Calu3 (cell line): ENCODE measurements around the gene CFAP77. TPM values are rescaled to one million over a fixed set of nuclear protein-coding genes. Genes with fewer than 3 reads are reported as not detected.

ENCODE experiments used
- BruUV-seq: library from RNA; stranded (reverse); fragments of 400-500 nt; replicated peaks from 2 replicates; lab custom pipeline; 2021; lab: Mats Ljungman, UMichigan
- CTCF ChIA-PET: fragments of 300-600 bp; sonication (Branson Sonifier 250); formaldehyde crosslinking; loops from one replicate; lab custom pipeline; 2022; ENCODE audit warnings: antibody characterized with exemption; lab: Charles Lee
- DNase-seq: peaks from one replicate; pipeline ENCODE4 v3.0.0; 2022
- H3K27ac Mint-ChIP-seq: one replicate; pipeline ENCODE4 v1.8.0; 2022; ENCODE audit warnings: mixed read lengths; ENCODE audit not compliant: unreplicated experiment
- H3K27me3 Mint-ChIP-seq: one replicate; pipeline ENCODE4 v1.8.0; 2022; ENCODE audit warnings: mixed read lengths; ENCODE audit not compliant: unreplicated experiment
- H3K36me3 Mint-ChIP-seq: one replicate; pipeline ENCODE4 v1.8.0; 2022; ENCODE audit warnings: mild to moderate bottlenecking, moderate library complexity, mixed read lengths; ENCODE audit not compliant: insufficient read depth, unreplicated experiment
- H3K4me1 Mint-ChIP-seq: one replicate; pipeline ENCODE4 v1.8.0; 2022; ENCODE audit warnings: mild to moderate bottlenecking, low read depth, mixed read lengths; ENCODE audit not compliant: unreplicated experiment
- H3K4me3 Mint-ChIP-seq: one replicate; pipeline ENCODE4 v1.8.0; 2022; ENCODE audit warnings: mild to moderate bottlenecking, low read depth, moderate library complexity, mixed read lengths; ENCODE audit not compliant: unreplicated experiment
- H3K9me3 Mint-ChIP-seq: one replicate; pipeline ENCODE4 v1.8.0; 2022; ENCODE audit warnings: low read depth, mixed read lengths; ENCODE audit not compliant: unreplicated experiment
- CTCF ChIP-seq: fragments of 200-600 bp; IDR thresholded peaks from one replicate; pipeline ENCODE4 v1.8.0; 2022; ENCODE audit warnings: antibody characterized with exemption; ENCODE audit not compliant: unreplicated experiment
- intact Hi-C: fragments of 100-400 bp; cut with micrococcal nuclease; formaldehyde crosslinking; loops from one replicate; pipeline ENCODE4 v1.10.0; 2022; ENCODE audit not compliant: unreplicated experiment
- total RNA-seq: library from RNA; stranded (reverse); gene quantifications from 2 replicates; pipeline ENCODE4 v1.2.3, GENCODE V29; 2022

CFAP77 gene
- total RNA-seq, 1 experiment from 2014 or later, result not detected

- no peak for DNase-seq
- H3K9me3 Mint-ChIP-seq, result no peaks in the 10 kb centered on the region
- intact Hi-C loops, result no loop called here
- TF ChIP-seq CTCF, result no peak
- BruUV-seq, result no TSS peak
- no peak overlapping the region for H3K4me3 Mint-ChIP-seq
- no peak overlapping the region for H3K27ac Mint-ChIP-seq
- H3K4me1 Mint-ChIP-seq, result peaks cover 13% of the 10 kb centered on the region
- CTCF ChIA-PET, result no interaction called here
- H3K27me3 Mint-ChIP-seq, result no peaks in the 10 kb centered on the region
- peaks cover 18% of the 10 kb centered on the region for H3K36me3 Mint-ChIP-seq
Measured at GRCh38 chr9:132541870-132542830, 132.1 kb downstream of the CFAP77 start.

GRCh38 chr9:132543251-132543650 lies 133.2 kb downstream of the CFAP77 start:
- H3K4me3 Mint-ChIP-seq, result no peak overlapping the region
- no peaks in the 10 kb centered on the region for H3K27me3 Mint-ChIP-seq
- H3K27ac Mint-ChIP-seq, result no peak overlapping the region
- intact Hi-C loops, result no loop called here
- no peak for DNase-seq
- CTCF ChIA-PET, result no interaction called here
- no peak for TF ChIP-seq CTCF
- no peaks in the 10 kb centered on the region for H3K9me3 Mint-ChIP-seq
- peaks cover 15% of the 10 kb centered on the region for H3K4me1 Mint-ChIP-seq
- BruUV-seq, result no TSS peak
- H3K36me3 Mint-ChIP-seq, result peaks cover 14% of the 10 kb centered on the region

GRCh38 chr9:132543960-132544359 lies 133.9 kb downstream of the CFAP77 start:
- H3K9me3 Mint-ChIP-seq, result no peaks in the 10 kb centered on the region
- BruUV-seq, result no TSS peak
- TF ChIP-seq CTCF, result no peak
- CTCF ChIA-PET, result no interaction called here
- peaks cover 10% of the 10 kb centered on the region for H3K36me3 Mint-ChIP-seq
- no peaks in the 10 kb centered on the region for H3K27me3 Mint-ChIP-seq
- no peak overlapping the region for H3K27ac Mint-ChIP-seq
- no peak for DNase-seq
- intact Hi-C loops, result no loop called here
- H3K4me3 Mint-ChIP-seq, result no peak overlapping the region
- H3K4me1 Mint-ChIP-seq, result peaks cover 21% of the 10 kb centered on the region

- CTCF ChIA-PET, result interaction anchor here (0.6 to 1.2 kb wide), 3 partner anchors 8 to 11 kb away, joined by 3 to 5 read pairs (median 3); no protein-coding TSS in a partner anchor
Measured at GRCh38 chr9:132545578-132545977, 135.6 kb downstream of the CFAP77 start.

More at GRCh38 chr9:132545578-132545977, 135.6 kb downstream of the CFAP77 start:
- H3K4me1 Mint-ChIP-seq, result peaks cover 31% of the 10 kb centered on the region
- no peaks in the 10 kb centered on the region for H3K27me3 Mint-ChIP-seq
- intact Hi-C loops, result no loop called here
- no TSS peak for BruUV-seq
- DNase-seq, result no peak
- no peaks in the 10 kb centered on the region for H3K9me3 Mint-ChIP-seq
- peaks cover 13% of the 10 kb centered on the region for H3K36me3 Mint-ChIP-seq
- H3K4me3 Mint-ChIP-seq, result no peak overlapping the region
- TF ChIP-seq CTCF, result no peak
- H3K27ac Mint-ChIP-seq, result peak overlapping the region; percentile 91
